OCI-LY1 (cell line): ENCODE measurements around the gene SEMA3F.

Experiments
- H2AFZ ChIP-seq: fragments of 200-600 bp; sonication (generic), shearing (Covaris generic); 2 replicates; pipeline ENCODE4 v1.6.0; 2014; ENCODE audit warnings: antibody characterized with exemption, mild to moderate bottlenecking, low read length
- H3F3A ChIP-seq: fragments of 200-600 bp; sonication (generic), shearing (Covaris generic); 2 replicates; pipeline ENCODE4 v1.6.0; 2014; ENCODE audit warnings: mild to moderate bottlenecking, antibody characterized with exemption, low read length, moderate library complexity; ENCODE audit not compliant: insufficient read depth
- H3K27ac ChIP-seq: fragments of 200-600 bp; sonication (generic); 2 replicates; pipeline ENCODE4 v1.5.1; 2014; ENCODE audit warnings: low read length, mixed run types, mild to moderate bottlenecking, low read depth; ENCODE audit not compliant: poor library complexity, severe bottlenecking
- H3K27me3 ChIP-seq: fragments of 200-600 bp; sonication (generic); 2 replicates; pipeline ENCODE4 v1.6.0; 2014; ENCODE audit warnings: antibody characterized with exemption, mild to moderate bottlenecking, low read length, moderate library complexity; ENCODE audit not compliant: insufficient read depth
- H3K36me3 ChIP-seq: fragments of 200-600 bp; sonication (generic); 2 replicates; pipeline ENCODE4 v1.6.1; 2014; ENCODE audit warnings: mild to moderate bottlenecking, antibody characterized with exemption, low read length, moderate library complexity, mixed read lengths; ENCODE audit not compliant: insufficient read depth
- H3K4me1 ChIP-seq: fragments of 200-600 bp; sonication (generic); 2 replicates; pipeline ENCODE4 v1.5.1; 2014; ENCODE audit warnings: mild to moderate bottlenecking, low read length, moderate library complexity; ENCODE audit not compliant: insufficient read depth, severe bottlenecking
- H3K4me2 ChIP-seq: fragments of 200-600 bp; sonication (generic), shearing (Covaris generic); 2 replicates; pipeline ENCODE4 v1.6.1; 2014; ENCODE audit warnings: low read length
- H3K4me3 ChIP-seq: fragments of 200-600 bp; sonication (generic); 2 replicates; pipeline ENCODE4 v1.5.1; 2014; ENCODE audit warnings: low read length, low read depth, mild to moderate bottlenecking, mixed read lengths; ENCODE audit not compliant: poor library complexity, severe bottlenecking
- H3K79me2 ChIP-seq: fragments of 200-600 bp; shearing (Covaris generic); 2 replicates; pipeline ENCODE4 v1.6.1; 2016; ENCODE audit warnings: mixed run types, low read length, mixed read lengths; ENCODE audit not compliant: insufficient read depth
- H3K9ac ChIP-seq: fragments of 200-600 bp; sonication (generic), shearing (Covaris generic); 2 replicates; pipeline ENCODE4 v1.6.1; 2014; ENCODE audit warnings: mild to moderate bottlenecking, low read length, mixed read lengths
- H3K9me2 ChIP-seq: fragments of 200-600 bp; sonication (generic), shearing (Covaris generic); 2 replicates; pipeline ENCODE4 v1.6.1; 2014; ENCODE audit warnings: low read depth, mild to moderate bottlenecking, low read length, mixed read lengths
- H3K9me3 ChIP-seq: fragments of 200-600 bp; shearing (Covaris generic); 2 replicates; pipeline ENCODE4 v1.6.1; 2014; ENCODE audit warnings: low read length, mixed read lengths
- H4K20me1 ChIP-seq: fragments of 200-600 bp; sonication (generic), shearing (Covaris generic); 2 replicates; pipeline ENCODE4 v1.6.0; 2016; ENCODE audit warnings: mild to moderate bottlenecking, low read length; ENCODE audit not compliant: insufficient read depth
- EZH2 ChIP-seq: fragments of 200-600 bp; sonication (generic), shearing (Covaris generic); IDR thresholded peaks from 2 replicates; pipeline ENCODE4 v1.8.0; 2017; ENCODE audit warnings: borderline replicate concordance, mixed run types, mild to moderate bottlenecking, antibody characterized with exemption, low read length, moderate library complexity, mixed read lengths
- TF ChIP-seq, protein P1 (sequence below): fragments of 200-600 bp; sonication (generic), shearing (Covaris generic); IDR thresholded peaks from 2 replicates; pipeline ENCODE4 v1.5.1; 2017; ENCODE audit warnings: mild to moderate bottlenecking, antibody characterized with exemption, low read length, moderate library complexity, mixed read lengths

Gene SEMA3F

DNA sequence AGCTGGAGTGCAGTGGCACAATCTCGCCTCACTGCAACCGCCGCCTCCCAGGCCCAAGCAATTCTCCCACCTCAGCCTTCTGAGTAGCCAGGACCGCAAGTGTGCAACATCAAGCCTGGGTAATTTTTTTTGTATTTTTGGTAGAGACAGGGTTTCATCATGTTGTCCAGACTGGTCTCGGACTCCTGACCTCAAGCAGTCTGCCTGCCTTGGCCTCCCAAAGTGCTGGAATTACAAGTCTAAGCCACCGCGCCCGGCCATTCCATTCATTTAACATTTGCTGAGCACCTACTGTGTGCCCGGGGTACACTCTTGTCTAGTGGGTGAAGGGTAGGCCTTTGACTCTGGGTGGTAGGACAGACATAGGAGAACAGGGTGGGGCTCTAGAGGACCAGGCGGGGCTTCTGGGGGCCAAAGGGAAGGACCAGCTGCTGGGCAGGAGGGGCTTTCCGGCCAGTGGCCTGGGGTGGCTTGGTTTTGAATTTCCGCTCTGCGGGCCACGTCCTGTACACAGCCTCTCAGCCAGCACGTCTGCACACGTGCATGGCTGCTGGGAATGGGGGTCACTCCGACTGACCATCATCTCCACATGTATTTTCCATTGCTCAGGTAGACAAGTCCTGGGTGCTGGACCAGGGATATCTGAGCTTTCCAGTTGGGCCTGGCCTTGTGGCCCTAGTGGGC lies 52.4 kb downstream of the SEMA3F start:
- Histone ChIP-seq H3K27ac (no peak overlapping the region), H3K79me2 (no peaks in the 10 kb centered on the region), H3K9ac (no peak overlapping the region), H3K27me3 (peaks cover 12% of the 10 kb centered on the region), H2AFZ (no peak overlapping the region), H3K4me3 (no peak overlapping the region), H3K9me3 (no peaks in the 10 kb centered on the region), H3F3A (no peaks in the 10 kb centered on the region), H3K4me2 (no peak overlapping the region), H3K36me3 (no peaks in the 10 kb centered on the region), H3K9me2 (no peaks in the 10 kb centered on the region), H3K4me1 (no peaks in the 10 kb centered on the region), H4K20me1 (no peaks in the 10 kb centered on the region; the same call in 1 of the 2 replicates)
- TF ChIP-seq, protein P1, sequence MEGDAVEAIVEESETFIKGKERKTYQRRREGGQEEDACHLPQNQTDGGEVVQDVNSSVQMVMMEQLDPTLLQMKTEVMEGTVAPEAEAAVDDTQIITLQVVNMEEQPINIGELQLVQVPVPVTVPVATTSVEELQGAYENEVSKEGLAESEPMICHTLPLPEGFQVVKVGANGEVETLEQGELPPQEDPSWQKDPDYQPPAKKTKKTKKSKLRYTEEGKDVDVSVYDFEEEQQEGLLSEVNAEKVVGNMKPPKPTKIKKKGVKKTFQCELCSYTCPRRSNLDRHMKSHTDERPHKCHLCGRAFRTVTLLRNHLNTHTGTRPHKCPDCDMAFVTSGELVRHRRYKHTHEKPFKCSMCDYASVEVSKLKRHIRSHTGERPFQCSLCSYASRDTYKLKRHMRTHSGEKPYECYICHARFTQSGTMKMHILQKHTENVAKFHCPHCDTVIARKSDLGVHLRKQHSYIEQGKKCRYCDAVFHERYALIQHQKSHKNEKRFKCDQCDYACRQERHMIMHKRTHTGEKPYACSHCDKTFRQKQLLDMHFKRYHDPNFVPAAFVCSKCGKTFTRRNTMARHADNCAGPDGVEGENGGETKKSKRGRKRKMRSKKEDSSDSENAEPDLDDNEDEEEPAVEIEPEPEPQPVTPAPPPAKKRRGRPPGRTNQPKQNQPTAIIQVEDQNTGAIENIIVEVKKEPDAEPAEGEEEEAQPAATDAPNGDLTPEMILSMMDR, result no peak
- TF ChIP-seq EZH2, result no peak

GRCh38 chr3:50208677-50209344 lies 53.7 kb downstream of the SEMA3F start:
- Histone ChIP-seq H3K4me1 (no peaks in the 10 kb centered on the region), H3K27ac (no peak overlapping the region), H4K20me1 (no peaks in the 10 kb centered on the region; the same call in 1 of the 2 replicates), H3K4me2 (no peak overlapping the region), H3K9ac (no peak overlapping the region), H3K9me3 (no peaks in the 10 kb centered on the region), H3K9me2 (no peaks in the 10 kb centered on the region), H3K27me3 (peaks cover 12% of the 10 kb centered on the region), H2AFZ (no peak overlapping the region), H3K79me2 (no peaks in the 10 kb centered on the region), H3K36me3 (no peaks in the 10 kb centered on the region), H3K4me3 (no peak overlapping the region), H3F3A (no peaks in the 10 kb centered on the region)
- TF ChIP-seq, protein P1, result no peak
- TF ChIP-seq EZH2, result no peak

GRCh38 chr3:50210176-50210509 lies 55.0 kb downstream of the SEMA3F start:
- Histone ChIP-seq H3K36me3 (no peaks in the 10 kb centered on the region), H4K20me1 (no peaks in the 10 kb centered on the region; the same call in 1 of the 2 replicates), H3K27ac (no peak overlapping the region), H3K4me3 (no peak overlapping the region), H3K9me3 (no peaks in the 10 kb centered on the region), H3K9ac (no peak overlapping the region), H3K27me3 (peaks cover 6% of the 10 kb centered on the region), H3K4me2 (no peak overlapping the region), H3K79me2 (no peaks in the 10 kb centered on the region), H3F3A (no peaks in the 10 kb centered on the region), H2AFZ (no peak overlapping the region), H3K4me1 (no peaks in the 10 kb centered on the region), H3K9me2 (no peaks in the 10 kb centered on the region)
- no peak for TF ChIP-seq EZH2
- TF ChIP-seq, protein P1, result no peak
